WERI-Rb-1 (cell line): ENCODE data around the gene TKTL1.
A peak's percentile ranks its signal among the peaks of the same experiment; 100 is the strongest.

Experiments used
- DNase-seq: peaks from one replicate; pipeline ENCODE4 v3.0.0-alpha.2; 2020
- H3K27ac ChIP-seq: fragments of 250-450 bp; sonication (Bioruptor Pico); 2 replicates; pipeline ENCODE4 v1.5.1; 2020; ENCODE audit warnings: mild to moderate bottlenecking, moderate library complexity
- H3K27me3 ChIP-seq: fragments of 250-450 bp; sonication (Bioruptor Pico); 2 replicates; pipeline ENCODE4 v1.5.1; 2021; ENCODE audit warnings: mild to moderate bottlenecking, low read depth, moderate library complexity; ENCODE audit not compliant: insufficient read depth, severe bottlenecking
- H3K36me3 ChIP-seq: fragments of 250-450 bp; sonication (Bioruptor Pico); 2 replicates; pipeline ENCODE4 v1.5.1; 2020; ENCODE audit warnings: mild to moderate bottlenecking, moderate library complexity
- H3K4me3 ChIP-seq: 2 replicates; pipeline ENCODE4 v1.5.1; 2011; ENCODE audit warnings: low read depth, mild to moderate bottlenecking, control low read depth, low read length
- H3K9me3 ChIP-seq: fragments of 250-450 bp; sonication (Bioruptor Pico); 2 replicates; pipeline ENCODE4 v1.5.1; 2021; ENCODE audit warnings: mild to moderate bottlenecking, moderate library complexity; ENCODE audit not compliant: severe bottlenecking
- TF ChIP-seq, protein P1 (sequence below): IDR thresholded peaks from 2 replicates; pipeline ENCODE4 v1.5.1; 2011; ENCODE audit warnings: low read depth, mild to moderate bottlenecking, control low read depth, inconsistent platforms, low read length

The TKTL1 gene

GRCh38 chrX:154371017-154371788, 75.6 kb downstream of the TKTL1 start:
- Histone ChIP-seq H3K27me3 (peaks cover 4% of the 10 kb centered on the region), H3K36me3 (peaks cover 40% of the 10 kb centered on the region), H3K27ac (peak overlapping the region; percentile 70), H3K9me3 (no peaks in the 10 kb centered on the region), H3K4me3 (peak overlapping the region; percentile 54)
- TF ChIP-seq, protein P1, sequence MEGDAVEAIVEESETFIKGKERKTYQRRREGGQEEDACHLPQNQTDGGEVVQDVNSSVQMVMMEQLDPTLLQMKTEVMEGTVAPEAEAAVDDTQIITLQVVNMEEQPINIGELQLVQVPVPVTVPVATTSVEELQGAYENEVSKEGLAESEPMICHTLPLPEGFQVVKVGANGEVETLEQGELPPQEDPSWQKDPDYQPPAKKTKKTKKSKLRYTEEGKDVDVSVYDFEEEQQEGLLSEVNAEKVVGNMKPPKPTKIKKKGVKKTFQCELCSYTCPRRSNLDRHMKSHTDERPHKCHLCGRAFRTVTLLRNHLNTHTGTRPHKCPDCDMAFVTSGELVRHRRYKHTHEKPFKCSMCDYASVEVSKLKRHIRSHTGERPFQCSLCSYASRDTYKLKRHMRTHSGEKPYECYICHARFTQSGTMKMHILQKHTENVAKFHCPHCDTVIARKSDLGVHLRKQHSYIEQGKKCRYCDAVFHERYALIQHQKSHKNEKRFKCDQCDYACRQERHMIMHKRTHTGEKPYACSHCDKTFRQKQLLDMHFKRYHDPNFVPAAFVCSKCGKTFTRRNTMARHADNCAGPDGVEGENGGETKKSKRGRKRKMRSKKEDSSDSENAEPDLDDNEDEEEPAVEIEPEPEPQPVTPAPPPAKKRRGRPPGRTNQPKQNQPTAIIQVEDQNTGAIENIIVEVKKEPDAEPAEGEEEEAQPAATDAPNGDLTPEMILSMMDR: no peak
- DNase-seq: peak; percentile 98

DNA sequence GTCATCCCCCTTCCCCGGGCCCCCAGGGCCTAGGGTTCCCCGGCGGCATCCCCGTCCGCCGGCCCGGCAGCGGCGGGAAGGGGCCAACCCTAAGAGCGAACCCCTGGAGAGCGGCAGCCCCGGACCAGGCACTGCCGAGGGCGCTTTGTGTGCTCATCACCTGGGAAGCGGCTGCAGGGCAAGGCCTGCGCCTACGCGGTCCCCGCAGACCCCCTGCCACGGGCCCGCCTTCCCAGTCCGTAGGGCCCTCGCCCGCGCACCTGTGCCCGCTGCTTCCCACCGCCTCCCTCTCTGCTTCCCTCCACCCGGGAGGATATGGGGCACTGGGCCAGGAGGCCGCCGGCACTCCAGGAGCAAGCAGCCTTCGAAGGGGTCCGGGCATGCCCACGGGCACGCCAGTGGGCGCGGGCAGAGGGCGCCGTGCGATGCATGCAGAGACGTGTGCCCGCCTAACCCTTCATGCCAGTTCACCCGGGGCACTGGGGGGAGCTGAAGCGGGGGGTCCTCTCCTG, 76.2 kb downstream of the TKTL1 start:
- Histone ChIP-seq H3K27me3 (peaks cover 4% of the 10 kb centered on the region), H3K4me3 (no peak overlapping the region), H3K36me3 (peaks cover 34% of the 10 kb centered on the region), H3K9me3 (no peaks in the 10 kb centered on the region), H3K27ac (no peak overlapping the region)
- TF ChIP-seq, protein P1: no peak
- no peak for DNase-seq

- no peaks in the 10 kb centered on the region for H3K9me3 ChIP-seq
- H3K4me3 ChIP-seq: no peak overlapping the region
- TF ChIP-seq, protein P1: no peak
- no peak for DNase-seq
- peaks cover 26% of the 10 kb centered on the region for H3K36me3 ChIP-seq
- peaks cover 4% of the 10 kb centered on the region for H3K27me3 ChIP-seq
- no peak overlapping the region for H3K27ac ChIP-seq
Observed at GRCh38 chrX:154372612-154373022, 77.0 kb downstream of the TKTL1 start.

- H3K36me3 ChIP-seq: peaks cover 16% of the 10 kb centered on the region
- no peaks in the 10 kb centered on the region for H3K27me3 ChIP-seq
- H3K4me3 ChIP-seq: peak overlapping the region; percentile 62
- TF ChIP-seq, protein P1: peak; percentile 77
- H3K27ac ChIP-seq: peak overlapping the region; percentile 96
- peak; percentile 81 for DNase-seq
- H3K9me3 ChIP-seq: no peaks in the 10 kb centered on the region
Observed at GRCh38 chrX:154373340-154374306, 78.0 kb downstream of the TKTL1 start.

- Histone ChIP-seq H3K36me3 (peaks cover 10% of the 10 kb centered on the region), H3K27me3 (no peaks in the 10 kb centered on the region), H3K4me3 (peak within 1 kb of the TSS; percentile 63), H3K9me3 (no peaks in the 10 kb centered on the region), H3K27ac (peak within 1 kb of the TSS; percentile 96)
- TF ChIP-seq, protein P1: peak; percentile 36
- peak; percentile 80 for DNase-seq
Observed at GRCh38 chrX:154374313-154375155, 78.9 kb downstream of the TKTL1 start, which contains the start of gene FLNA. FLNA (minus strand) TSS chrX:154374634; CDS start chrX:154371245, 3,389 bp downstream.
